Measurements from ENCODE around the gene TDO2.
"Not testable (repeated sequence)": the region's sequence is repeated elsewhere in the genome, so short reads cannot be mapped to it uniquely, and the experiment has no call there.

Gene TDO2
- total RNA-seq, result 0 reads per million in 3 experiments

- no peak for DNase-seq
Observed at GRCh38 chr4:155903453-155903852, at the start of gene TDO2. TDO2 (plus strand) TSS chr4:155903696; CDS start chr4:155903759, 63 bp downstream.

- no peak for DNase-seq
Observed at GRCh38 chr4:155854582-155855226, 48.8 kb upstream of the TDO2 start.

GRCh38 chr4:155855897-155856296 is 47.6 kb upstream of the TDO2 start:
- no peak for DNase-seq

DNA sequence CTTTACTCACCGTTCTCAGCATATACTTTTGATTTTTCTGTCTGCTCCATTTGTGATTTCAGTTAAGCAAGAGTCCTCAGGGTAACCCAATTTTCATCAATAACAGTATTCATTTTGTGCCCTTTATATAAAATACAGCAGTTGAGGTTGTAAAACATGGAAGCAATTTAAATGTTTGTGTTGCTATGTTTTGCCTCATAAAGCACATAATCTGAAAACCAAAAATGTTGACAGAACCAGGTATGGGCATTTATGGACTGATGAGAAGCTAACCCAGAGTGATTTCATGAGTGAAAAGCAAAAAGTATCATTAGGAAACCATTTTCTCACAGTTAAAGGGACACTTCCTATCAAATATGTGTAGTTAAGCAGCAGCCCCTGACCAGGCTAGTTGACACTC is 37.3 kb upstream of the TDO2 start, which contains the start of gene ASIC5:
ASIC5 (minus strand) TSS at position 101 of the 400 bp plus-strand sequence; CDS start at position 50, 51 bp downstream.
- no peak for DNase-seq

DNA sequence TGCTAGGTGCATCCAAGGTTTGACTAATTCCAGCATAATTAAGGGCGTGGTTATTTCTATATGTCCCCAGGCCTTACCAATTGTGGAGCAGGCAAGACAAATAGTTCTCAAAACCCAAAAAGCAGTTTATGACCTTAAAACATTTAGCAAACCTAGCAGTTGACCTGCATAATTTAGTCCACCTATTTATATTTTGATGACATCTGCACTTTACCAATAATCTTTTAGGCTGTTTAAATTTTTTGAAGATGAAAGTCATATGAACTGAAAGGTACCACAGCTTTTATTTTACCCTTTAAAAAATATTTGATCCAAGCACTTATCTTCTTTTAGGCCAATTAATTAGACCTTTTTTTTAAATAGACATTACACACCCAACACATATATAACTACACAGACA is 27.6 kb upstream of the TDO2 start:
- DNase-seq, result no peak

DNA sequence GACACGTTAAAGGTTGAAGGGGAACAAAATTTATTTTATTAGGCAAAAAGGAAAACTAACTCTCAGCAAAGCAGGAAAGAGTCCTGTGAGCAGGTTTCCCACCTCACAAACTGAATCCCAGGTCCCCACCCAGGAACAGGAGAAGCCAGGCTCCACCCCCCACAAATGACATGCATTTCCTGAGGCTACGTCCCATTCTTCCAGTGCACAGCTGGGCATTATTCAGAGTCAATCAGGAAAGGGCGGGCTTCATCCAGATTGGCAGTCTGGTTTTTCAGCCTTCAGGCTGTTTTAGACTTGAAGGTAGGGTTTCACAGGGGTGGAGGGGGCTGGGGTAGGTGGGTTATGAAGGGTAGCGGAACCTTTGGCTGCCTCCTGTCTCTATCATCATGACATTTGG is 25.5 kb upstream of the TDO2 start:
- no peak for DNase-seq

GRCh38 chr4:155878611-155879010 is 24.9 kb upstream of the TDO2 start:
- DNase-seq, result no peak

DNA sequence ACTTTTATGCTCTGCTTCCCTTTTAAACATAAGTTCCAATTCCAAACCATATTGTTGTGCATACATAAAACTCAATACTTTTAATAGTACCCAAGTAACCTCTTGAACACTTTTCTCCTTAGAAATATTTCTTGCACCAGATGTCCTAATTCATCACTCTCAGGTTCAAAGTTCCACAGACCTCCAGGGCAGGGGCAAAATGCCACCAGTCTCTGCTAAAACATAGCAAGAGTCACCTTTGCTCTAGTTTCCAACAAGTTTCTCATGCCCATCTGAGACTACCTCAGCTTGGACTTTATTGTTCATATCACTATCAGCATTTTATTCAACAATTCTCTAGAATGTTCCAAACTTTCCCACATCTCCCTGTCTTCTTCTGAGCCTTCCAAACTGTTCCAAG is 23.7 kb upstream of the TDO2 start:
- no peak for DNase-seq

- DNase-seq, result no peak
Observed at GRCh38 chr4:155881555-155881954, 21.9 kb upstream of the TDO2 start.

DNA sequence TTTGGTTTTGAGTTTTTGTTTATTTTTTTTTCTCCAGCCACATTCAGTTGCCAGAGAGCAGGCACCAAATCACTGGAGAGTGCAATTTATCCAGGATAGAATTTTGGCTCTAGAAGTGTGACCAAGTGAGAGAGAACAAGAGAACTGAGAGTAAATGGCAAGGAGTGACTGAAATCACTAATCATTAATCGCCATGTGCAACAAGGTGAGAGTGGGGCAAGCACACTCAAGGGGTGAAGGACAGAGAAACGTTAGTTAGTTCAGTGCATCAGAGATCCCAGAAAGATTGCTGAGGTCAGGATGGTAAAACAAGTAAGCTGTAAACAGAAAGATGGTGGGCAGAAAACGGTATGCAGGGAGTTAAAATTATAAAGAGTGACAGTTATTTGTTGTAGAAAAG is 19.6 kb upstream of the TDO2 start:
- no peak for DNase-seq

- no peak for DNase-seq
Observed at GRCh38 chr4:155885666-155886065, 17.8 kb upstream of the TDO2 start.

DNA sequence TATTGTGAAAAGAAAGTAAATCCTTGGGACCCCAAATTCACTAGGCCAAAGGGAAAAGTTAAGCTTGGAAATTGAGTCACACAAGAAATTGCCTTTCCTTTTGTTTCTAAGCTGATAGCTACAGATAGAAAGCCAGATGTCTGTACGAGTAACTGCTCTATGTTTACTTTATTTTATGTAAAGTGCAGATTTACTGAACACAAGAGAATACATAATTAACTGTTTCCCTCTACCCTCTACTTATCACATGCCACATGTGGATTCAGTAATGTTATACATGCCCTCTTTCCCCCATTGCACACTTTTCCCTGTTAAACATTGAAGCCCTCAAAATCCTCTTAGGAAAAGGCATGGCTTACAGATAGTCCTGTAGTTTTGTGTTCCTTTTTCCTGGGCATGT is 16.5 kb upstream of the TDO2 start:
- DNase-seq, result no peak

- DNase-seq, result no peak
Observed at GRCh38 chr4:155887847-155888570, 15.5 kb upstream of the TDO2 start.

DNA sequence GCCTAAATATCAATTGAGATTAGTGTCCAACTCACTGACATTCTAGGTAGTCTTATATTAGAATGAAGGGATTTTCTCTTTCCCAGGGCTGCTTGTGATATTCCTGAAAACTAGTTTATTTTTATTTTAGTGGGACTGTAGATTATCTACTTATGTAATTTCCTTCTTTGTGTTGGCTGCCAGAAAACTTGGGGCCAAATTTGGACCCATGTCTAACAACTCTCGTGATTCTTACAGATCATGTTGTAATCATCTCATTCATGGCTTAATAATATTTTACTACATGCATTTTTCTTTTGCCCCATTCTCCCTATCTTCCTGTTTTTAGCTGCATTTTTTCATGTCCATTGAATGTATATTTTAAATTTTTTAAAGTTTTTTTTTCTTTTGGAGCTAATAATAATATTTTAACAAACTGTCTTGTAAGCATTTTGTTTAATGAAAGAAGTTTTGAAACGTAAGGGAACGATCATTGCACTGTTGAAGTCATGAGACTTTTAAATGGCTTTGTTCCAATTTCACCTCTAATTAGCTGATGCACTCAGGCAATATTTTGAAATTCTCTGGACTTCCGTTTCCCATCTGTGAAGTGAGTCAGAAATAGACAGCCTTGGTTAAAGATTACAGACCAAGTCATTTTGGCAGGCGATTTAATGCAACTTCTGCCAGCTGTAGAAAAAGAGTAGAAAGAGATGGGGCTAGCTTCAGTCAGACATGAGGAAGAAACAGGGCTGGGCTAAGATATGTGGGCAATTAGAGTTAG is 14.3 kb upstream of the TDO2 start:
- no peak for DNase-seq

DNA sequence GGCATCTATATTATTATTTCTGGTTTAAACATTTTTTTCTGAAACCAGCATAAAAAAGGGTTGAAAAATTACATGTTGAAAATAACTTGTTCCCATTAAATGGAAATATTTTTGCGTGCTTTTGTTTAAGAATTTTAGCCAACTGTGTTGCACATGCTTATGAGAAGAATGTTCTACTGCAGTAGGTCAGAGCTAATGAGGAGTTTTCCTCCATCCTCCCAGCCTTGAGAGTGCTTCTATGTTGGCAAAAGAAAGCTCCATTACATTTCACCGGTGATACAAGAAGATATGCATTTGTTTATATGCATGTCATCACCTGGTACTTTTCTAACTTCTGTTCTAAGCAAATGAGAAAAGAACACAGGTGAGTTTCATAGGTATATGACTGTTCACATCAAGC is 13.6 kb upstream of the TDO2 start:
- no peak for DNase-seq

GRCh38 chr4:155891058-155891457 is 12.4 kb upstream of the TDO2 start:
- no peak for DNase-seq

GRCh38 chr4:155898371-155898770 is 5.1 kb upstream of the TDO2 start:
- not testable (repeated sequence) for DNase-seq

DNA sequence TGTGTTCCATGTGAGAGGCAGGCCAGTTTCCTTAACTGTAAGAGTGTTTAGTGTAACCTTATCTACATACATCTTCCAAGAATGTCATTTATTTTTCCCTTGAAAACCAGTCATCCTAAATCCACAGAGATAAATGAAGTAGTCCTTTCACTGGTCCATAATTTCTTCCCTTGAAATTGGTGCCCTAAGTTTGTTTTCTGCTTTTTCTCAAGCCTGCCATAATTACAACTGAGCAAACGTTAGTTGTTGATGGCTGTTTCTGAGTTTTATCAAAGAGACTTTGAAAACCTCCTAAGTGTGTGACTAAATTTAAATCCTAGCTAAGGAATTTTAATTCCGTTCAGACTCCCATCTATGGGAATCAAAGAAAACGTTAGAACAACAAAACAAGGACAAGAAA is 3.6 kb upstream of the TDO2 start:
- DNase-seq, result no peak

- no peak for DNase-seq
Observed at GRCh38 chr4:155900381-155900780, 3.1 kb upstream of the TDO2 start.

- DNase-seq, result no peak
Observed at GRCh38 chr4:155901013-155901412, 2.5 kb upstream of the TDO2 start.

- DNase-seq, result no peak
Observed at GRCh38 chr4:155904331-155904730, 835 bp downstream of the TDO2 start.

DNA sequence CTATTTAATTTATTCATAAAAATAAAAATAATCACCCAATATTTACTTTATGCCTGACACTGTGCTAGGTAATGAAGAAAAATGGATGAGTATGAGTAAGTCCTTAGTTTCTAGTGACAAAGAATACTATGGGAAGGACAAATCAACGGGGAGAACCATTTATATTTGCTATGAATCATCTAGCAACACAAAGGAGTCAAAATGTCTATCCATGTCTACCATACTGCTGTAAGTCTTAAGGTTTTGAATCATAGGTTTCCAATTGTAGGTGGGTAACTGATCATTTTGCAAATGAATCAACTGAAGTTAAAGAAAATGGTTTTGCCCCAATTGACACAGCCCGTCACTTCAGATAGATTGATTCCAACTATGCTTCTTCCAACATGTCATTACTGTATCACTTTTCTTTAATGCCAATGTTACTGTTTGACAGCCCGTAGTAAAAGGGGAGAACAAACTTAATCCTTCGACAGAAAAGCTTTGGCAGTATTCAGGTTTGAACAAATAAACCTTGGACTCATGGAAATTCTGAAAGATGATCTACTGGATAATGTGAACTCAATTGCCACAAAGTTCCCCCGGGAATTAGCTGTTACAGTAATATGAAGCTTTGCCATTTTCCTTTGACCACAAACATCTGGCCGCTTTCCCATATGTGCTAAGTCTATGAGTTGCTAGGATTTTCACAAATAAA is 3.2 kb downstream of the TDO2 start:
- no peak for DNase-seq

- DNase-seq, result no peak
Observed at GRCh38 chr4:155907556-155907955, 4.1 kb downstream of the TDO2 start.

Measured in central memory CD4-positive, alpha-beta T cell (primary cell).